GM18868 (cell line): ENCODE measurements around the gene DSCAM.
"Not testable (repeated sequence)": the region's sequence is repeated elsewhere in the genome, so short reads cannot be mapped to it uniquely, and the experiment has no call there.

Experiments used
- ATAC-seq: cut with Tn5 transposase; IDR thresholded peaks from one replicate; pipeline ENCODE4 v1.9.1; 2021; ENCODE audit warnings: mild to moderate bottlenecking, moderate library complexity; ENCODE audit not compliant: unreplicated experiment

The DSCAM gene

GRCh38 chr21:40029888-40030287 lies 817.1 kb downstream of the DSCAM start:
- ATAC-seq, result no peak

- not testable (repeated sequence) for ATAC-seq
These were observed 818.6 kb downstream of the DSCAM start for GRCh38 chr21:40028393-40028792.

- no peak for ATAC-seq
These were observed 825.2 kb downstream of the DSCAM start for GRCh38 chr21:40021558-40022351.

GRCh38 chr21:40020651-40021050 lies 826.3 kb downstream of the DSCAM start:
- no peak for ATAC-seq

- ATAC-seq, result no peak
These were observed 828.0 kb downstream of the DSCAM start for GRCh38 chr21:40018871-40019475.

- no peak for ATAC-seq
These were observed 830.3 kb downstream of the DSCAM start for GRCh38 chr21:40016667-40017066.

GRCh38 chr21:40016234-40016633 lies 830.7 kb downstream of the DSCAM start:
- ATAC-seq, result no peak

- no peak for ATAC-seq
These were observed 831.1 kb downstream of the DSCAM start for GRCh38 chr21:40015818-40016217.

- no peak for ATAC-seq
These were observed 832.6 kb downstream of the DSCAM start for GRCh38 chr21:40014394-40014793.

- ATAC-seq, result no peak
These were observed 833.8 kb downstream of the DSCAM start for GRCh38 chr21:40013001-40013735.

GRCh38 chr21:40011371-40011770 lies 835.6 kb downstream of the DSCAM start:
- ATAC-seq, result no peak

- ATAC-seq, result no peak
These were observed 844.0 kb downstream of the DSCAM start for GRCh38 chr21:40002978-40003377.

GRCh38 chr21:39984286-39984991 lies 862.5 kb downstream of the DSCAM start:
- ATAC-seq, result no peak

GRCh38 chr21:39980241-39980820 lies 866.6 kb downstream of the DSCAM start:
- ATAC-seq, result no peak

GRCh38 chr21:39979321-39979720 lies 867.6 kb downstream of the DSCAM start:
- ATAC-seq, result no peak

GRCh38 chr21:39976800-39977199 lies 870.2 kb downstream of the DSCAM start:
- no peak for ATAC-seq

GRCh38 chr21:39972976-39973770 lies 873.8 kb downstream of the DSCAM start:
- ATAC-seq, result no peak

- ATAC-seq, result no peak
These were observed 874.5 kb downstream of the DSCAM start for GRCh38 chr21:39972471-39972870.

GRCh38 chr21:39971956-39972355 lies 875.0 kb downstream of the DSCAM start:
- no peak for ATAC-seq
